ENCODE results near the gene MSRB1. TPM values are rescaled to one million over a fixed set of nuclear protein-coding genes. Genes with fewer than 3 reads are reported as not detected.

Gene MSRB1
- total RNA-seq, 2 donors from 2014 or later = 11.0 to 12.4 TPM

GRCh38 chr16:1979271-1980029, 36.5 kb upstream of the MSRB1 start:
- no peaks in the 10 kb centered on the region for H3K4me1 ChIP-seq (replicated peaks)
- 47% methylated on average over 70 of the region's 70 CpGs for WGBS
- no peaks in the 10 kb centered on the region for H3K27me3 ChIP-seq (replicated peaks; ENCODE audit: insufficient read depth)
- peaks cover 11% of the 10 kb centered on the region in 2 donors for H3K36me3 ChIP-seq
- TF ChIP-seq, protein P1, sequence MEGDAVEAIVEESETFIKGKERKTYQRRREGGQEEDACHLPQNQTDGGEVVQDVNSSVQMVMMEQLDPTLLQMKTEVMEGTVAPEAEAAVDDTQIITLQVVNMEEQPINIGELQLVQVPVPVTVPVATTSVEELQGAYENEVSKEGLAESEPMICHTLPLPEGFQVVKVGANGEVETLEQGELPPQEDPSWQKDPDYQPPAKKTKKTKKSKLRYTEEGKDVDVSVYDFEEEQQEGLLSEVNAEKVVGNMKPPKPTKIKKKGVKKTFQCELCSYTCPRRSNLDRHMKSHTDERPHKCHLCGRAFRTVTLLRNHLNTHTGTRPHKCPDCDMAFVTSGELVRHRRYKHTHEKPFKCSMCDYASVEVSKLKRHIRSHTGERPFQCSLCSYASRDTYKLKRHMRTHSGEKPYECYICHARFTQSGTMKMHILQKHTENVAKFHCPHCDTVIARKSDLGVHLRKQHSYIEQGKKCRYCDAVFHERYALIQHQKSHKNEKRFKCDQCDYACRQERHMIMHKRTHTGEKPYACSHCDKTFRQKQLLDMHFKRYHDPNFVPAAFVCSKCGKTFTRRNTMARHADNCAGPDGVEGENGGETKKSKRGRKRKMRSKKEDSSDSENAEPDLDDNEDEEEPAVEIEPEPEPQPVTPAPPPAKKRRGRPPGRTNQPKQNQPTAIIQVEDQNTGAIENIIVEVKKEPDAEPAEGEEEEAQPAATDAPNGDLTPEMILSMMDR (IDR thresholded peaks at IDR 0.05) = no peak
- TF ChIP-seq POLR2A (IDR thresholded peaks at IDR 0.05) (no peak), POLR2AphosphoS5 (IDR thresholded peaks at IDR 0.05) (peak; percentile 26)
- peak overlapping the region; percentile 15 to 35 for H3K4me3 ChIP-seq
- peak; percentile 75 for DNase-seq (ENCODE audit: low spot score)
- peak overlapping the region; percentile 52 to 77 for H3K27ac ChIP-seq
- H3K9me3 ChIP-seq = no peaks in the 10 kb centered on the region
- intact Hi-C loops (cut with DNase I) = no loop called here

GRCh38 chr16:1978476-1979120, 35.6 kb upstream of the MSRB1 start:
- H3K27ac ChIP-seq = peak overlapping the region; percentile 52 to 77
- H3K27me3 ChIP-seq (replicated peaks; ENCODE audit: insufficient read depth) = no peaks in the 10 kb centered on the region
- H3K4me3 ChIP-seq = peak overlapping the region; percentile 15 to 35
- TF ChIP-seq POLR2AphosphoS5 (IDR thresholded peaks at IDR 0.05) (peak; percentile 44), POLR2A (IDR thresholded peaks at IDR 0.05) (no peak)
- TF ChIP-seq, protein P1 (IDR thresholded peaks at IDR 0.05) = no peak
- DNase-seq (ENCODE audit: low spot score) = peak; percentile 66
- no peaks in the 10 kb centered on the region for H3K4me1 ChIP-seq (replicated peaks)
- no peaks in the 10 kb centered on the region for H3K9me3 ChIP-seq
- intact Hi-C loops (cut with DNase I) = no loop called here
- peaks cover 11 to 13% of the 10 kb centered on the region in 2 donors for H3K36me3 ChIP-seq
- 71% methylated on average over 37 of the region's 37 CpGs for WGBS

GRCh38 chr16:1977875-1978268, 34.9 kb upstream of the MSRB1 start:
- no peak for DNase-seq (ENCODE audit: low spot score)
- Histone ChIP-seq H3K27me3 (replicated peaks; ENCODE audit: insufficient read depth) (no peaks in the 10 kb centered on the region), H3K4me3 (no peak overlapping the region), H3K9me3 (no peaks in the 10 kb centered on the region), H3K4me1 (replicated peaks) (peaks cover 2% of the 10 kb centered on the region), H3K36me3 (peaks cover 11 to 13% of the 10 kb centered on the region in 2 donors), H3K27ac (peak overlapping the region in 1 of 2 donors; percentile 77)
- intact Hi-C loops (cut with DNase I) = no loop called here
- 92% methylated on average over 18 of the region's 18 CpGs for WGBS
- TF ChIP-seq POLR2A (IDR thresholded peaks at IDR 0.05) (no peak), POLR2AphosphoS5 (IDR thresholded peaks at IDR 0.05) (no peak)
- TF ChIP-seq, protein P1 (IDR thresholded peaks at IDR 0.05) = no peak

DNA sequence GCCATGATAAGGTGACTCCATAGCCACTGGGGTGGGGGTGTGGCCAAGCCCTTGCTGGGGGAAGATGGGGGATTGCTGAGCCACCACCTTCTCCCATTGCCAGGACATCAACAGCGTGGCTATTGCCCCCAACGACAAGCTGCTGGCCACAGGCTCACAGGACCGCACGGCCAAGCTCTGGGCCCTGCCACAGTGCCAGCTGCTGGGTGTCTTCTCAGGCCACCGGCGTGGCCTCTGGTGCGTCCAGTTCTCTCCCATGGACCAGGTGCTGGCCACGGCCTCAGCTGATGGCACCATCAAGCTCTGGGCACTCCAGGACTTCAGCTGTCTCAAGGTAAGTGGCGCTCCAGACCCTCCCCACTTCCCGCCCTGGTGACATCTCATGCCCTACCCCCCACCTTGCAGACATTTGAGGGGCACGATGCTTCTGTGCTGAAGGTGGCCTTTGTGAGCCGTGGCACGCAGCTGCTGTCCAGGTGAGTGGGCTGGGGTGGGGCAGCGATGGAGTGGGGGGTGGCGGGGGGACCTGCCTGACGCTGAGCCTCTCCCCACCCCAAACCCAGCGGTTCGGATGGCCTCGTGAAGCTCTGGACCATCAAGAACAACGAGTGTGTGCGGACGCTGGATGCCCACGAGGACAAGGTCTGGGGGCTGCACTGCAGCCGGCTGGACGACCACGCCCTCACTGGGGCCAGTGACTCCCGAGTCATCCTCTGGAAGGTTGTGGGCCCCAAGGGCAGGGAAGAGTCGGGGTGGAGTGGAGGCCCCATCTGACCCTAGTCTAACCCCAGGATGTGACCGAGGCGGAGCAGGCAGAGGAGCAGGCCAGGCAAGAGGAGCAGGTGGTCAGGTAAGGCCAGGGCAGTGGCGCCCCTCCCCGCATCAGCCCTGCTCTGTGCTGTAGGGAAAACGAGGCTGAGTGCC, 34.2 kb upstream of the MSRB1 start:
- no peak overlapping the region for H3K4me3 ChIP-seq
- peak overlapping the region in 1 of 2 donors; percentile 77 for H3K27ac ChIP-seq

More for the DNA sequence above, 34.2 kb upstream of the MSRB1 start:
- no peak for DNase-seq (ENCODE audit: low spot score)
- H3K4me1 ChIP-seq (replicated peaks) = peaks cover 6% of the 10 kb centered on the region
- H3K36me3 ChIP-seq = peaks cover 11 to 13% of the 10 kb centered on the region in 2 donors
- WGBS = 90% methylated on average over 33 of the region's 33 CpGs
- intact Hi-C loops (cut with DNase I) = no loop called here
- H3K27me3 ChIP-seq (replicated peaks; ENCODE audit: insufficient read depth) = no peaks in the 10 kb centered on the region
- H3K9me3 ChIP-seq = no peaks in the 10 kb centered on the region
- TF ChIP-seq POLR2AphosphoS5 (IDR thresholded peaks at IDR 0.05) (no peak), POLR2A (IDR thresholded peaks at IDR 0.05) (no peak)
- TF ChIP-seq, protein P1 (IDR thresholded peaks at IDR 0.05) = no peak

Data from prostate gland (tissue), 2 donors.